ENCODE results near the gene SEL1L3.

- TF ChIP-seq EZH2phosphoT487 (IDR thresholded peaks at IDR 0.05; ENCODE audit: low read depth) (no peak), CTCF (IDR thresholded peaks at IDR 0.05; ENCODE audit: low read depth, low read length) (no peak)
Measured at GRCh38 chr4:25712611-25713010, 150.2 kb downstream of the SEL1L3 start.
